PFSK-1 (cell line): ENCODE data around the gene PRPF18.

Source experiments
- POLR2AphosphoS5 ChIP-seq: IDR thresholded peaks from 2 replicates; pipeline ENCODE4 v1.6.1; 2012; ENCODE audit warnings: low read depth, mild to moderate bottlenecking, control low read depth, low read length, moderate library complexity
- SIN3A ChIP-seq: IDR thresholded peaks from 2 replicates; pipeline ENCODE4 v1.6.1; 2012; ENCODE audit warnings: mild to moderate bottlenecking, low read length, moderate library complexity, borderline replicate concordance; ENCODE audit not compliant: insufficient read depth
- TF ChIP-seq, protein P1 (sequence below), 2 experiments: IDR thresholded peaks; 2 replicates each; pipeline versions ENCODE4 v1.6.1 to v1.8.0; 2011 to 2012; ENCODE audit warnings: low read depth in 2 of 2, low read length in 2 of 2, control low read depth in 1 of 2, inconsistent platforms in 1 of 2, mild to moderate bottlenecking in 1 of 2, moderate library complexity in 1 of 2; ENCODE audit not compliant: insufficient read depth in 1 of 2

DNA sequence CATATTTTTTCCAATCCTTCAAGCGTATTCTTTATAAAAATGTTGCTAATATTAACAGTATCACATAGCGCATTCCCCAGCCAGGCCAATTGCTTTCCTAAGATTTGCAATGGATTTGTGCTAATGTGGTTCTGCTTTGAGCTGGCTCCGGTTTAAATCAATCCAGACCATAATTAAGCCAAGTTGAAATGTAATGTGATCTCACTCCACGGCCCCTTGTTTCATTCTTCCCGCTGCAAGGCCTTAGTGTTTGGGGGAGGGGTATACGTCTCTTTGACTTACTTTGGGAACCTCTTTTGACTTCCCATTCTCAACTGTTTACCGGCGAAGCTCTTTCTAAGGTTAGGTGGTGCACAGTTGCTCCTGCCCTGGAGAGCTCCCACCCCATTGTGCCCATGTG is 86.4 kb downstream of the PRPF18 start:
- TF ChIP-seq SIN3A (no peak), POLR2AphosphoS5 (no peak)
- TF ChIP-seq, protein P1, sequence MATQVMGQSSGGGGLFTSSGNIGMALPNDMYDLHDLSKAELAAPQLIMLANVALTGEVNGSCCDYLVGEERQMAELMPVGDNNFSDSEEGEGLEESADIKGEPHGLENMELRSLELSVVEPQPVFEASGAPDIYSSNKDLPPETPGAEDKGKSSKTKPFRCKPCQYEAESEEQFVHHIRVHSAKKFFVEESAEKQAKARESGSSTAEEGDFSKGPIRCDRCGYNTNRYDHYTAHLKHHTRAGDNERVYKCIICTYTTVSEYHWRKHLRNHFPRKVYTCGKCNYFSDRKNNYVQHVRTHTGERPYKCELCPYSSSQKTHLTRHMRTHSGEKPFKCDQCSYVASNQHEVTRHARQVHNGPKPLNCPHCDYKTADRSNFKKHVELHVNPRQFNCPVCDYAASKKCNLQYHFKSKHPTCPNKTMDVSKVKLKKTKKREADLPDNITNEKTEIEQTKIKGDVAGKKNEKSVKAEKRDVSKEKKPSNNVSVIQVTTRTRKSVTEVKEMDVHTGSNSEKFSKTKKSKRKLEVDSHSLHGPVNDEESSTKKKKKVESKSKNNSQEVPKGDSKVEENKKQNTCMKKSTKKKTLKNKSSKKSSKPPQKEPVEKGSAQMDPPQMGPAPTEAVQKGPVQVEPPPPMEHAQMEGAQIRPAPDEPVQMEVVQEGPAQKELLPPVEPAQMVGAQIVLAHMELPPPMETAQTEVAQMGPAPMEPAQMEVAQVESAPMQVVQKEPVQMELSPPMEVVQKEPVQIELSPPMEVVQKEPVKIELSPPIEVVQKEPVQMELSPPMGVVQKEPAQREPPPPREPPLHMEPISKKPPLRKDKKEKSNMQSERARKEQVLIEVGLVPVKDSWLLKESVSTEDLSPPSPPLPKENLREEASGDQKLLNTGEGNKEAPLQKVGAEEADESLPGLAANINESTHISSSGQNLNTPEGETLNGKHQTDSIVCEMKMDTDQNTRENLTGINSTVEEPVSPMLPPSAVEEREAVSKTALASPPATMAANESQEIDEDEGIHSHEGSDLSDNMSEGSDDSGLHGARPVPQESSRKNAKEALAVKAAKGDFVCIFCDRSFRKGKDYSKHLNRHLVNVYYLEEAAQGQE (IDR thresholded peaks at IDR 0.05; ENCODE audit: insufficient read depth in 1 of 2, low read depth in 2 of 2, low read length in 2 of 2), result no peak
